Peyer's patch (tissue), 4 donors: ENCODE measurements around the gene GBP3.

Experiments used
- POLR2A ChIP-seq, 2 donors: fragments of 450-650 bp; IDR thresholded peaks; one replicate each; pipeline ENCODE4 v1.5.1; 2017; ENCODE audit warnings: antibody characterized with exemption in 2 of 2, mild to moderate bottlenecking in 2 of 2, moderate library complexity in 2 of 2
- TF ChIP-seq, protein P1 (sequence below), 6 experiments: fragments of 450-650 bp in 4 of 6; fragments of 200-600 bp in 2 of 6; sonication (generic) in 1 of 6; IDR thresholded peaks; one replicate each; pipeline ENCODE4 v1.5.1; 2017 to 2019; ENCODE audit warnings: antibody characterized with exemption in 6 of 6, mild to moderate bottlenecking in 3 of 6, moderate library complexity in 1 of 6

DNA sequence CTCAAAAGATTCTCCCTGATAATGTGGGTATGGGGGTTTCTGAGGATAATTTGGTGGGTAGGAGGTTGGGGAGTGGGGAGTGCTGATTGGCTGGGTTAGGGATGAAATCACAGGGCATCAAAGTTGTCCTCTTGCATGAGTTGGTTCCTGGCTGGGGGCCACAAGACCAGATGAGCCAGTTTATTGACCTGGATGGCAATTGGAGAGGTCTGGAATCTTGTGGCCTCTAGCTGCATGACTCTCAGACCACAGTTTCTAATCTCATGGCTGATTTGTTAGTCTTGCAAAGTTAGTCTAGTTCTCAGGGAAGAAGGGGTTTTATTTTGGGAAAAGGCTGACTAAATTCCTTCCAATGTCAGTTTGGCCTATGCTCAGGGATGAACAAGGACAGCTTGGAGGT lies 45.6 kb upstream of the GBP3 start:
- no peak for TF ChIP-seq POLR2A (IDR thresholded peaks at IDR 0.05)
- TF ChIP-seq, protein P1, sequence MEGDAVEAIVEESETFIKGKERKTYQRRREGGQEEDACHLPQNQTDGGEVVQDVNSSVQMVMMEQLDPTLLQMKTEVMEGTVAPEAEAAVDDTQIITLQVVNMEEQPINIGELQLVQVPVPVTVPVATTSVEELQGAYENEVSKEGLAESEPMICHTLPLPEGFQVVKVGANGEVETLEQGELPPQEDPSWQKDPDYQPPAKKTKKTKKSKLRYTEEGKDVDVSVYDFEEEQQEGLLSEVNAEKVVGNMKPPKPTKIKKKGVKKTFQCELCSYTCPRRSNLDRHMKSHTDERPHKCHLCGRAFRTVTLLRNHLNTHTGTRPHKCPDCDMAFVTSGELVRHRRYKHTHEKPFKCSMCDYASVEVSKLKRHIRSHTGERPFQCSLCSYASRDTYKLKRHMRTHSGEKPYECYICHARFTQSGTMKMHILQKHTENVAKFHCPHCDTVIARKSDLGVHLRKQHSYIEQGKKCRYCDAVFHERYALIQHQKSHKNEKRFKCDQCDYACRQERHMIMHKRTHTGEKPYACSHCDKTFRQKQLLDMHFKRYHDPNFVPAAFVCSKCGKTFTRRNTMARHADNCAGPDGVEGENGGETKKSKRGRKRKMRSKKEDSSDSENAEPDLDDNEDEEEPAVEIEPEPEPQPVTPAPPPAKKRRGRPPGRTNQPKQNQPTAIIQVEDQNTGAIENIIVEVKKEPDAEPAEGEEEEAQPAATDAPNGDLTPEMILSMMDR (IDR thresholded peaks at IDR 0.05): no peak
